Endothelial cell (in vitro differentiated cells): Measurements from ENCODE around the gene TEDC1. TPM values are rescaled to one million over a fixed set of nuclear protein-coding genes. Genes with fewer than 3 reads are reported as not detected.

Experiments used
- DNase-seq: peaks from one replicate; pipeline ENCODE4 v3.0.0; 2021; ENCODE audit warnings: low spot score
- H3K27ac Mint-ChIP-seq: one replicate; pipeline ENCODE4 v1.8.0; 2021; ENCODE audit warnings: mixed read lengths, inconsistent platforms; ENCODE audit not compliant: unreplicated experiment
- H3K27me3 Mint-ChIP-seq: one replicate; pipeline ENCODE4 v1.8.0; 2021; ENCODE audit warnings: mild to moderate bottlenecking, moderate library complexity, mixed read lengths, inconsistent platforms; ENCODE audit not compliant: unreplicated experiment
- H3K36me3 Mint-ChIP-seq: one replicate; pipeline ENCODE4 v1.8.0; 2021; ENCODE audit warnings: mild to moderate bottlenecking, low read depth, mixed read lengths, inconsistent platforms; ENCODE audit not compliant: unreplicated experiment
- H3K4me1 Mint-ChIP-seq: one replicate; pipeline ENCODE4 v1.8.0; 2021; ENCODE audit warnings: mild to moderate bottlenecking, mixed read lengths, inconsistent platforms; ENCODE audit not compliant: unreplicated experiment
- H3K4me3 Mint-ChIP-seq: one replicate; pipeline ENCODE4 v1.8.0; 2021; ENCODE audit warnings: mild to moderate bottlenecking, mixed read lengths, inconsistent platforms; ENCODE audit not compliant: unreplicated experiment
- H3K9me3 Mint-ChIP-seq: one replicate; pipeline ENCODE4 v1.8.0; 2021; ENCODE audit warnings: mixed read lengths, inconsistent platforms; ENCODE audit not compliant: unreplicated experiment
- total RNA-seq: library from RNA; stranded (reverse); fragmentation: NEBNext Ultra II Directional; extraction: Animal tissue kit (Norgen Biotek cat#: 25700); gene quantifications from one replicate; pipeline ENCODE4 v1.2.1, GENCODE V29; 2021; ENCODE audit not compliant: unreplicated experiment
- TF ChIP-seq, protein P1 (sequence below): fragments of 200-600 bp; sonication (generic); IDR thresholded peaks from one replicate; pipeline ENCODE4 v1.5.0; 2021; ENCODE audit warnings: antibody characterized with exemption; ENCODE audit not compliant: unreplicated experiment

Gene TEDC1
- total RNA-seq, 1 donor from 2014 or later: 11.5 TPM

DNA sequence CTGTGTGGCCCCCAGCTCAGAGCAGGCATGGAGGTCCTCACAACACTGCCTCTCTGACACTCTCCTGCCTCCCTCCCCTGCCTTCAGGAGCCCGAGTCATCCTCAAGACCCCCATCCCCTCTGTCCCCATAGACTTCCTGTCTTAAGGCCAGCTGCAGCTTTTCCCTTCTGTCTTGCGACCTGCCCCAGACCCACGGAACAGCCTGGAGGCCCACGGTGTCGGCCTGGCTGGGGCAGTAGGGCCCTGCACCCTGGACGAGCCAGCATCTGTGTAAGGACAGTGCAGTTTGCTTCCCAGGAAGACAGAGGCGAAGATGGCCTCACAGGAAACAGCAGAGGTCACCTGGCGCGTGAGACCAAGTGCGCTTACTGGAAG lies 9.7 kb downstream of the TEDC1 start:
- Mint-ChIP-seq H3K36me3 (no peaks in the 10 kb centered on the region), H3K27ac (no peak overlapping the region), H3K4me3 (no peak overlapping the region), H3K9me3 (no peaks in the 10 kb centered on the region), H3K4me1 (no peaks in the 10 kb centered on the region), H3K27me3 (peaks cover 8% of the 10 kb centered on the region)
- DNase-seq: no peak
- TF ChIP-seq, protein P1, sequence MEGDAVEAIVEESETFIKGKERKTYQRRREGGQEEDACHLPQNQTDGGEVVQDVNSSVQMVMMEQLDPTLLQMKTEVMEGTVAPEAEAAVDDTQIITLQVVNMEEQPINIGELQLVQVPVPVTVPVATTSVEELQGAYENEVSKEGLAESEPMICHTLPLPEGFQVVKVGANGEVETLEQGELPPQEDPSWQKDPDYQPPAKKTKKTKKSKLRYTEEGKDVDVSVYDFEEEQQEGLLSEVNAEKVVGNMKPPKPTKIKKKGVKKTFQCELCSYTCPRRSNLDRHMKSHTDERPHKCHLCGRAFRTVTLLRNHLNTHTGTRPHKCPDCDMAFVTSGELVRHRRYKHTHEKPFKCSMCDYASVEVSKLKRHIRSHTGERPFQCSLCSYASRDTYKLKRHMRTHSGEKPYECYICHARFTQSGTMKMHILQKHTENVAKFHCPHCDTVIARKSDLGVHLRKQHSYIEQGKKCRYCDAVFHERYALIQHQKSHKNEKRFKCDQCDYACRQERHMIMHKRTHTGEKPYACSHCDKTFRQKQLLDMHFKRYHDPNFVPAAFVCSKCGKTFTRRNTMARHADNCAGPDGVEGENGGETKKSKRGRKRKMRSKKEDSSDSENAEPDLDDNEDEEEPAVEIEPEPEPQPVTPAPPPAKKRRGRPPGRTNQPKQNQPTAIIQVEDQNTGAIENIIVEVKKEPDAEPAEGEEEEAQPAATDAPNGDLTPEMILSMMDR: no peak

DNA sequence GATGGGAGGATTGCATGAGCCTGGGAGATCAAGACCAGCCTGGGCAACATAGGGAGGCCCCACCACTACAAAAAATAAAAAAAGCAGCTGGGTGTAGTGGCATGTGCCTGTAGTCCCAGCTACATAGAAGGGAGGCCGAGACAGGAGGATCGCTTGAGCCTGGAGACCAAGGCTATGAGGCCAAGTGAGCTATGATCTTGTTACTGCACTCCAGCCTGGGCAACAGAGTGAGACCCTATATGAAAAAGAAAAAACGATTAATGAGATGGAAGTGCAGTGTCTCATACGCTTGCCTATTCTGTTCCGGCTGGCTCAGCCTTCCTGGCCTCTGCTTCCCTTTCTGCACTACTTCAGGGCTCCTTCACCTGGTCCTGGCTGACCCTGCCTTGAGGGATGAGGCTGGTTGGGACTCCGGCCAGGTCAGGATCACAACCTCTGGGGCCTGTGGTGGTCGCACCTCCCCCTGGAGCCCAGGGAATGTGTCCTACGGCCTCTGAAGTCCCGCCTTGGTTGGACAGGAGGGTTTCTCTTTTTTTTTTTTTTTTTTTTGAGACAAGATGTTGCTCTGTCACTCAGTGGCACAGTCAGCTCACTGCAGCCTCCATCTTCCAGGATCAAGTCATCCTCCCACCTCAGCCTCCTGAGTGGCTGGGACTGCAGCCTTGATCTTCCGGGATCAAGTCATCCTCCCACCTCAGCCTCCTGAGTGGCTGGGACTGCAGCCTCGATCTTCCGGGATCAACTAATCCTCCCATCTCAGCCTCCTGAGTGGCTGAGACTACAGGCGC lies 10.7 kb downstream of the TEDC1 start:
- Mint-ChIP-seq H3K4me1 (no peaks in the 10 kb centered on the region), H3K9me3 (no peaks in the 10 kb centered on the region), H3K36me3 (no peaks in the 10 kb centered on the region), H3K27me3 (peaks cover 8% of the 10 kb centered on the region), H3K4me3 (no peak overlapping the region), H3K27ac (no peak overlapping the region)
- TF ChIP-seq, protein P1: no peak
- DNase-seq: no peak

DNA sequence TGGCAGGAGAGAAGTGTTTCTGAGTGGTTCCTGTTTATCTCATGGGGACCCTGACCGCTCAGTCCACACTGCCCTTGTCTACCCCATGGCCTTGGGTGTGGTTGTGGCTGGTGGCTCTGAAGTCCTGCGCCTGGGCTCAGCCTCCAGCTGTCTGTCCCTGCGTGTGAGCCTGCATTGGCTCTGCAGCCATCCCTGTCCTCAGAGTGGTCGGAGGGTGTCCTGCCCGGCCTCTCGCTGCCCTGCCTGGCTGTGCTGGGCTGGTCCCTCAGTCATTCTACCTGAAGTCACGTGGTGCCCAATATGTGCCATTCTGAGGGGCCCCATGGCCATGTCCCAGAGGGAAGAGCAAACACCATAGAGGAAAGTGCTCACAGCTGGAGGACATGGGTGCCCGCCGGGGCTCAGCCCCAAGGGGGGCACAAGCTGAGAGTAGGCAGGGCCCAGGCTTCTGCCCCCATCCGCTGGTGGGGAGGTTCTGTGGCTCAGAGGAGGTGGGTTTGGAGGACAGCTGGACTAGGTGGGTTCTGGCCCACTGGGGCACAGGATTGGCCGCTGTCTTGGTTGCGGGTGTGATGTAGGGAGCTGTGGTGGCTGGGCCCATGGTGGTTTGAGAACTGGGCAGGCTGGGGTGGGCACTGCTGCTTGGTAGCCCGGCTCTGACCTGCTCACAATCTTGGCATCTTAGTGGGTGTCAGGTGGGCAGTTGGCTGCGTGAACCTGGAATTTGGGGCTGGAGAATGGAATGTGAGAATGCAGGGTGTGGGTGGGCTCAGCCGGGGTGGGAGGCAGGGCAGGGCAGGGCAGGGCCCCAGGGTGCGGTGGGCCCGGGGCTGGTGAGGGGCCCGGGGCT lies 11.6 kb downstream of the TEDC1 start:
- Mint-ChIP-seq H3K9me3 (no peaks in the 10 kb centered on the region), H3K36me3 (no peaks in the 10 kb centered on the region), H3K27me3 (peaks cover 8% of the 10 kb centered on the region), H3K4me3 (no peak overlapping the region), H3K27ac (no peak overlapping the region), H3K4me1 (no peaks in the 10 kb centered on the region)
- DNase-seq: no peak
- TF ChIP-seq, protein P1: no peak

DNA sequence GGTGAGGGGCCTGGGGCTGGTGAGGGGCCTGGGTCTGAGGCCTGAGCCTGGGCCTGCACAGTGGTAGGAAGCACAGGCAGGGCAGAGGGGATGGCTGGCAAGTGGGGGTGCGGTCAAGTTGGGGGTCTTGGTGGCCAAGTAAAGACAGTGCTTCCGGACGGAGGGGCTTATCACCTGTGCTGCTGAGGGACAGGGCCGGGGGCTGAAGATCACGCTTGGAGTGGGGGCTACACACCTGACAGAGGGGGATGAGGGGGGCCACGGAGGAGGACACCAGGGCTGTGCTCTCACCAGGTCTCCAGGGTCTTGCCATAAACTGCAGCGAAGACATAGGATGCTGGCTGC lies 12.2 kb downstream of the TEDC1 start:
- DNase-seq: no peak
- TF ChIP-seq, protein P1: no peak
- Mint-ChIP-seq H3K4me1 (no peaks in the 10 kb centered on the region), H3K27ac (no peak overlapping the region), H3K27me3 (peaks cover 11% of the 10 kb centered on the region), H3K4me3 (no peak overlapping the region), H3K9me3 (no peaks in the 10 kb centered on the region), H3K36me3 (no peaks in the 10 kb centered on the region)
